ENCODE results near the gene NYAP1. TPM values are rescaled to one million over a fixed set of nuclear protein-coding genes. Genes with fewer than 3 reads are reported as not detected.
"Not testable (repeated sequence)": the region's sequence is repeated elsewhere in the genome, so short reads cannot be mapped to it uniquely, and the experiment has no call there.

Gene NYAP1
- total RNA-seq, 1 donor from 2014 or later, result 2.3 TPM

DNA sequence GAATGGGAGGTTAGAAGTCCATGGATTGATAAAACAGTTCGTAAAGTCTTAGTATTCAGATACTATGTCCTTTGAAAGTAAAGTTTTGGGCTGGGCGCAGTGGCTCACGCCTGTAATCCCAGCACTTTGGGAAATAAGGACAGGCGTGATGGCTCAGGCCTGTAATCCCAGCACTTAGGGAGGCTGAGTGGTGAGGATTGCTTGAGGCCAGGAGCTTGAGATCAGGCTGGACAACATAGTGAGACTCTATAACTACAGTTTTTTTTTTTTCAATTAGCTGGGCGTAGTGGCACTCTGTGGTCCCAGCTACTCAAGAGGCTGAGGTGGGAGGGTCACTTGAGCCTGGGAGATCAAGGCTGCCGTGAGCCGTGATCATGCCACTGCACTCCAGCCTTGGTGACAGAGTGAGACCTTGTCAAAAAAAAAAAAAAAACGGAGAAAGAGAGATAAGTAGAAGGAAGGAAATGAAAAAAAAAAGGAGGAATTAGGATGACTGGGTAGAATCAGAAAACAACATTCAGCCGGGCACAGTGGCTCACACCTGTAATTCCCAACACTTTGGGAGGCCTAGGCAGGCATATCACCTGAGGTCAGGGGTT lies 29.6 kb downstream of the NYAP1 start:
- DNase-seq, result no peak

DNA sequence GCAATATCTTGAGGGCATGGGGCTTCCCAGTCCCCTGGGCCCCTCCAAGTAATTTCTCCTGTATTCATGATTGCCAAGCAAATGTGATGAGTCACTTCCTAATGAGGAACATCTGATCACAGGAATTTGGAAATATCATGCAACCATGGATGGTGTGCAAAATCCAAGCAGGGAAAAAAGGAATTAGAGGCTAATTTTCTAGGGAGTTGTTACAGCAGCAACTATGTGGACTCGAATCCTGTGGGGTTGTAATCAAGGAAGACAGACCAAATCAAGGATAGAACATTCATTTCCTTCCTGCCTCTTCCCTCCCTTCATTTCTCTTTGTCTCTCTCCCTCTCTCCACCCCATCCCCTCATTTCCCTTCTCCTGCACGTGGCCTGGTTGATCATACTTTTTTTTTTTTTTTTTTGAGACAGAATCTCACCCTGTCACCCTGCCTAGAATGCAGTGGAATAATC lies 31.4 kb downstream of the NYAP1 start:
- peak; percentile 48 for DNase-seq

DNA sequence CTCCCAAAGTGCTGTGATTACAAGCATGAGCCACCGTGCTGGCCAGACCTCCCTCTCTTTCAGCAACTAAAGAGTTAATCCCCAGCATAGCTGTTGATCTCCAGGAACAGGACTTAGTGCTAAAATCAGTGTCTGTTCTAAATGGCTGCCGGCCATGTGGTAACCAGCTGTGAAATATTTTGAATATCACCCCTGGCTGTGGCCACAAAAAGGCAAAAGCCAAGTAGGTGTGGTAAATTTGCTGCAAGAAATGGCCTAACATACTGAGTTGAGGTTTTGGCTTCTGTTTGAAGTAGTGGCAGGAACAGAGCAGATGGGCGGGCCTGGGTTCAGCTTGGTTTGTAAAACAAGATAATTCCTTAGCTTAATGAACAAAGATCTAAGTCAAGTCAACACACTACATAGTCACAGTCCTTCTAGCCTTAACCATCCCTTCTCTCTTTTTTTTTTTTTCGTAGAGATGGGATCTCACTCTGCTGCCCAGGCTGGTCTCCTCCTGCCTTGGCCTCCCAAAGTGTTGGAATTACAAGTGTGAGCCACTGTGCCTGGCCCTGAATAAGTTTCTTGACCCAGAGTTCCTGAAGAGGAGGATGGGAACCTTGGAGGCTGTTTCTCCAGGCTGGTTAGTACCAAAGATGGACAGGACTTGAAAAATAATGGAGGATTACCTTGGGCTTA lies 32.5 kb downstream of the NYAP1 start:
- DNase-seq, result peak; percentile 78

DNA sequence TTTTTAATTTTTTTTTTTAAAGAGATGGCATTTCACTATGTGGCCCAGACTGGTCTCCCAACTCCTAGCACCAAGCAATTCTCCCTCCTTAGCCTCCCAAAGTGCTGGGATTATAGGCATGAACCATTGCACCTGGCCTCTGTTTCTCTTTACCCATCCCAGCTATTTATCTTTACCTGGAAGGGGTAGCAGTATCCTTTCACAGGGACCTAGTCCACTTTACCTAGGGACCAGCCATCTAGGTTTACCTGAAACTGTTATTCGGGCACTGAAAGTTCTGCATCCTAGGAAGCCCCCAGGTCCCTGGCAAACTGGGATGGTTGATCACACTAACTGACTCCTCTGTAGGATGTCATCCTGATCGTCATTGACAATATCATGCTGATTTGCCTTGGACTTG lies 33.6 kb downstream of the NYAP1 start:
- DNase-seq, result no peak

DNA sequence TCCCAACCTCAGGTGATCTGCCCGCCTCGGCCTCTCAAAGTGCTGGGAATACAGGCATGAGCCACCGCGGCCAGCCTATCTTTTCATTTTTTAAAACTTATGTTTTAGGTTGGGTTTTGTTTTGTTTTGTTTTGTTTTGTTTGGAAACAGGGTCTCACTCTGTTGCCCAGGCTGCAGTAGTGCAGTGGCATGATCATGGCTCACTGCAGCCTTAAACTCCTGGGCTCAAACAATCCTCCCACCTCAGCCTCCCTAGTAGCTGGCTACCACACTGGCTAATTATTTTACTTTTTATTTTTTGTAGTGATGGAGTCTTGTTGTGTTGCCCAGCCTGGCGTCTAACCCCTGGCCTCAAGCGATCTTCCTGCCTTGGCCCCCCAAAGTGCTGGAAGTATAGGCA lies 35.9 kb downstream of the NYAP1 start:
- no peak for DNase-seq

DNA sequence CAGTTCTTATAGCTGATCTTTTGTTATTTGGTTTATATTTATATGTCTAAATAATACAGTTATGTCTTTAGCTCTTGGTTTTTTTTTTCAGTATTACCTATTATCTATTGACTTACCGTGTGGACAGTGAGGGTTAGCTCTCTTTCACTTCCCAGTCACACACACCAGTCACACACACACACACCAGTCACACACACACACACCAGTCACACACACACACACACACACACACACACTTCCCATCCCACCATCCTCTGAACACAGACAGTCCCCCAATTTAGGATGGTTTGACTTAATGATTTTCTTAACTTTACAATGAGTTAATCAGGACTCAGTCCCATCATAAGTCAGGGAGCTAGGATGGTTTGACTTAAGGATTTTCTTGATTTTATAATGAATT lies 36.4 kb downstream of the NYAP1 start:
- DNase-seq, result no peak

DNA sequence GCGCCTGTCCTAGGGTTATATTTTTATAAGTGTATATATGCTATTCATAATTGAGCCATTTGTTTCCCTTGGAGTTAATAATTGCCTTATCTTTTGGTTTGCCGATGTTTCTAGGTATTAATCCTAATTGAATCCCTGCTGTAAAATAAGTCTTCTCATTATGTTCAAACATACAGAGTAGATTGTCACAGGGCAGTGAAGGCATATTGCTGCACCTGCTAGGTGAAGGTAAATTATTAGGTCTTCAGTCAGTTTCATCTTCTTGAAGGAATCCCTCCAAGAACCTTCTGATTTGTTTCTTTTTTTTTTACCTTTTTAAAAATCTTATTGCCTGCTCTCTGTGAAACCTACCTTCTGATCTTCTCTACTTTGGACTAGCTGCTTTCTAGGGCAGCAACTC lies 37.3 kb downstream of the NYAP1 start:
- no peak for DNase-seq

DNA sequence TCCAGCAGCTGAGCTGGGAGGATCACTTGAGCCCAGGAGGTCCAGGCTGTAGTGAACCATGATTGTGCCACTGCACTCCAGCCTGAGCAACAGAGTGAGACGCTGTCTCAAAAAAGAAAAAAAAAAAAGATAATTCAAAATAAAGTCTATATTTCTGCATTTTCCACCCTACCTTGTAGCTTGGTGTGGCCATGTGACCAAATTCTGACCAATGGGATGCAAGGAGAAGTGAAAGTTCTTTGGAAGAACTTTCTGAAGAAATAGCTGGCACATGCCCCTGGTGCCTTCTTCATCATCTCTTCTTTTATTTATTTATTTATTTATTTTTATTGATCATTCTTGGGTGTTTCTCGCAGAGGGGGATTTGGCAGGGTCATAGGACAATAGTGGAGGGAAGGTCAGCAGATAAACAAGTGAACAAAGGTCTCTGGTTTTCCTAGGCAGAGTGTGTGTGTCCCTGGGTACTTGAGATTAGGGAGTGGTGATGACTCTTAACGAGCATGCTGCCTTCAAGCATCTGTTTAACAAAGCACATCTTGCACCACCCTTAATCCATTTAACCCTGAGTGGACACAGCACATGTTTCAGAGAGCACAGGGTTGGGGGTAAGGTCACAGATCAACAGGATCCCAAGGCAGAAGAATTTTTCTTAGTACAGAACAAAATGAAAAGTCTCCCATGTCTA lies 38.3 kb downstream of the NYAP1 start:
- DNase-seq, result not testable (repeated sequence)

DNA sequence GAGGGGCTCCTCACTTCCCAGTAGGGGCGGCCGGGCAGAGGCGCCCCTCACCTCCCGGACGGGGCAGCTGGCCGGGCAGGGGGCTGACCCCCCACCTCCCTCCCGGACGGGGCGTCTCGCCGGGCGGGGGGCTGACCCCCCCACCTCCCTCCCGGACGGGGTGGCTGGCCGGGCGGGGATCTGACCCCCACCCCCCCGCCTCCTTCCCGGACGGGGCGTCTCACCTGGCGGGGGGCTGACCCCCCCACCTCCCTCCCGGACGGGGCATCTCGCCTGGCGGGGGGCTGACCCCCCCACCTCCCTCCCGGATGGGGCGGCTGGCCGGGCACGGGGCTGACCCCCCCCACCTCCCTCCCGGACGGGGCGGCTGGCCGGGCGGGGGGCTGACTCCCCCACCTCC lies 39.5 kb downstream of the NYAP1 start:
- DNase-seq, result not testable (repeated sequence)

DNA sequence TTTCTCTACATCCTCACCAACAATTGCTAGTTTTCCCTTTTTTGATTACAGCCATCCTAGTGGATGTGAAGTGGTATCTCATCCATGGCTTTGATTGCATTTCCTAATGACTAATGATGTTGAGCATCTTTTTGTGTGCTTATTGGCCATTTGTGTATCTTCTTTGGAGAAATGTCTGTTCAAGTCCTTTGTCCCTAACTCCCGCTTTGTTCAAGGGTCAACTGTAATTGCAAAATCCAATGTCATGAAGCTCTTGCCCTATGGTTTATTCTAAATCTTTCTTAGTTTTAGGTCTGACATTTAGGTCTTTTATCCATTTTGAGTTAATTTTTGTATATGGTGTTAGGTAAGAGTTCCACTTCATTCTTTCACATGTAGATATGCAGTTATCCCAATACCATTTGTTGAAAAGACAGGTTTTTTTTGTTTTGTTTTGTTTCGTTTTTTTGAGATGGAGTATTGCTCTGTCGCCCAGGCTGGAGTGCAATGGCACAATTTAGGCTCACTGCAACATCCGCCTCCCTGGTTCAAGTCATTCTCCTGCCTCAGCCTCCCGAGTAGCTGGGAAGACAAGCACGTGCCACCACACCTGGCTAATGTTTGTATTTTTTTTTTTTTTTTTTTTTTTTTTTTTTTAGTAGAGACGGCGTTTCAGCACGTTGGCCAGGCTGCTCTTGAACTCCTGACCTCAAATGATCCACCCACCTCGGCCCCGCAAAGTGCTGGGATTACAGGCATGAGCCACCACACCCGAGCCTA lies 44.6 kb downstream of the NYAP1 start:
- DNase-seq, result not testable (repeated sequence)

DNA sequence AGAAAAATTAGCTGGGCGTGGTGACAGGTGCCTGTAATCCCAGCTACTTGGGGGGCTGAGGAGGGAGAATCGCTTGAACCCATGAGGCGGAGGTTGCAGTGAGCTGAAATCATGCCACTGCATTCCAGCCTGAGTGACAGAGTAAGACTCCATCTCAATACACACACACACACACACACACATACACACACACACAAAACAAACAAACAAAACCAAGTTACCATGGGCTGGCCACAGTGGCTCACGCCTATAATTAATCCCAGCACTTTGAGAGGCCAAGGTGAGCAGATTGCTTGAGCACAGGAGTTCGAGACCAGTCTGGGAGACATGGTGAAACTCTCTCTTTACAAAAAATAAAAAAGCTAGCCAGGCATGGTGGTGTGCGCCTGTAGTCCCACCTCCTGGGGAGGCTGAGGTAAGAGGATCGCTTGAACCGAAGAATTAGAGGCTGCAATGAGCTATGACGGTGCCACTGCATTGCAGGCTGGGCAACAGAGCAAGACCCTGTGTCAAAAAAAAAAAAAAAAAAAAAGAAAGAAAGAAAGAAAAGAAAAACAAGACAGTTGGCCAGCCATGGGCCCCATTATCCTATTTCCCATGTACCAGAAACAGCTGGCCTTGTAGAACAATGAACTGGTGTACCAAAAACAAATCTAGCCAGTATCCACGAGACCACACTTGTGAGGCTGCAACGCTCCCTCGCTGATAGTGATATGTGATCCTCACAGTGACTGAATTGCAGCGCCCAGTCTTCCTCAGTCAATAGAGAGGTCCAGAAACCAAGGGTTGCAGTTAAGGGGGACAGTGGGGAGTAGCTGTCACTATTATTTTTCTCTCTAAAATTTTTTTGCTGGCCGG lies 48.7 kb downstream of the NYAP1 start:
- peak; percentile 15 for DNase-seq

DNA sequence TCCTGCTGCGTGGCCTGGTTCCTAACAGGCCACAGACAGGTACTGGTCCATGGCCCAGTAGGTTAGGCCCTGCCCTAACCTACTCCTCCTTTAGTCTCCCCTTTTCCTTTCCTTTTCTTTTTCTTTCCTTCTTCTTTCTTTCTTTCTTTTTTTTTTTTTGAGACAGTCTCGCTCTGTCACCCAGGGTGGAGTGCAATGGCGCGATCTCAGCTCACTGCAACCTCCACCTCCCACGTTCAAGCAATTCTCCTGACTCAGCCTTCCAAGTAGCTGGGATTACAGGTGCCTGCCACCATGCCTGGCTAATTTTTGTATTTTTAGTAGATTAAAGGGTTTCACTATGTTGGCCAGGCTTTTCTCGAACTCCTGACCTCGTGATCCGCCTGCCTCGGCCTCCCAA lies 52.3 kb downstream of the NYAP1 start:
- not testable (repeated sequence) for DNase-seq

DNA sequence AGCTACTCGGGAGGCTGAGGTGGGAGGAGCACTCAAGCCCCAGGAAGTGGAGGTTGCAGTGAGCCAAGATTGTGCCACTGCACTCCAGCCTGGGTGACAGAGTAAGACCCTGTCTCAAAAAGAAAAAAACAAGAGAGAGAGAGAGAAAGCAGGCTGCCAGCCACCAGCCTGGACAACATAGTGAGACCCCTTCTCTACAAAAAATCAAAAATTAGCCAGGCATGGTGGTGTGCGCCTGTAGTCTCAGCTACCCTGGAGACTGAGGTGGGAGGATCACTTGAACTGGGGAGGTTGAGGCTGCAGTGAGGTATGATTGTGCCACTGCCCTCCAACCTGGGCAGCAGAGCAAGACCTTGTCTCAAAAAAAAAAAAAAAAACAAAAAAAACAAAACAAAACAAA lies 53.0 kb downstream of the NYAP1 start:
- not testable (repeated sequence) for DNase-seq

DNA sequence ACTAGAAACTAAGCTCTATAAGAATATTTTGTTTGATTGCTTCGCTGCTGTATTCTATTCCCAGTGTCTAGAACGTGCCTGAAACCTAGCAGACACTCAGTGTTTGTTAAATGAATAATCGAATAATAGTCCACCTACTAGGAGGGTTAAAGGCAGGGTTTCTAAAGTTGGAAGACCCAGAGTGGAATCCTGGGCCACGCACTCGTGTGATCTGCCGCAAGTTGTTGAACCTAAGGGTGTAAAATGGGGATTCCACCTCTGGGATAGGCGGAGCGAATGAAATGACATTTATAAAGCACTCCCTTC lies 54.6 kb downstream of the NYAP1 start:
- DNase-seq, result no peak

DNA sequence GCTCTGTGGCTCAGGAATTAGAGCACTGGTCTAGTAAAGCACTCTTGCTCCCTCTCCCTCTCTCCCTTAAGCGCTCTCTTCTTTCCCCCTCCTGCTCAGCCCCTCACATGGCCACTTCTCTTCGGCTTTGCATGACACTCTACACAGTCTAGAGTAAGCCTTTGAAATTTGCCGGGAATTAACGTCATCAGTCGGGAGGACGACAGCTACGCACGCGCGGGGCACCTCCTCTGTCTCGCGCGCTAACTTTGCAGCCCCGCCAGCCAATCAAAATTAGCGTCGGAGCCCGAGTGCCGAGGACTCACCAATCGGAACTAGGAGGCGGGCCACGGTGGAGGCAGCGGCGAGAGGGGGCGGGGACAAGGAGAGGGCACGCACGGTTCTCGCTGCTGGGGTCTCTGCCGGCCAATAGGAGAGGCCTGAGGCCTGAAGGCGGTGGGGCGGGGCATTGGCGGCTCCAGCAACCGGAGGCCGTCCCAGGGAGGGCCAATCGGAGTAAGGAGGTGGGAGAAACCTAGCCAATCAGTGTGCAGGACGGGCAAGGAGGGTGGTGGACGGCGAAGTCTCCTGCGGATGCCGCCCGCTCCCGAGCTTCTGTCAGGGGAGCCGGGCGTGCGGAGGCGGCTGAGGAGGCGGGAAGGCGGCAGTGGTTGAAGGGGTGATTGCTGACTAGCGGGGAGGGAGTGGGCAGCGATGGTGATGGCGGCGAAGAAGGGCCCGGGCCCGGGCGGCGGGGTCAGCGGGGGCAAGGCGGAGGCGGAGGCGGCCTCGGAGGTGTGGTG lies 55.1 kb downstream of the NYAP1 start, which contains the start of gene AGFG2:
Gene AGFG2 (plus strand): TSS at position 550 of the 782 bp plus-strand sequence. CDS start 144 bp downstream, at position 694.
- DNase-seq, result peak; percentile 100

DNA sequence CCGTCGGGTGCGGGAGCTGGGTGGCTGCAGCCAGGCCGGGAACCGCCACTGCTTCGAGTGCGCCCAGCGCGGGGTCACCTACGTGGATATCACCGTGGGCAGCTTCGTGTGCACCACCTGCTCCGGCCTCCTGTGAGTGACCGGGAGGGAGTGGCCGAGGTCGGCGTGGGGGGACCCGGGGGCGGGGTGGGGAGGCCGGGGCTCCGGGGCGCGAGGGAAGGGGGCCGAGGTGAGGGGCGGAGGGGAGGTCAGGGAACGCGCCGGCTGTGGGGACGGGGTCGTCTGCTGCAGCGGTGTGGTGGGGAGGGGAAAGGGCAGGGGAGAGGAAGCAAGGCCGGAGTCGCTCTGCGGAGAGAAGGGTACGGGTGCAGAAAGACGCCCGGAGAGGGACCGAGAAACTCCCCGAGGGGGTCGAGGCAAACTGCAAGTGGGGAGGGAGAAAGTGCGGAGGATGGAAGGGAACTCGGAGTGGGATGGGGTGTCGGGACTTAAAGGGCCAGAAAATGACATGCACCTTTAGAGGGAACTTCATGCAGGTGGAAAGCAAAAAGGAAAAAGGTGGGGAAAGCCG lies 55.8 kb downstream of the NYAP1 start:
- no peak for DNase-seq

DNA sequence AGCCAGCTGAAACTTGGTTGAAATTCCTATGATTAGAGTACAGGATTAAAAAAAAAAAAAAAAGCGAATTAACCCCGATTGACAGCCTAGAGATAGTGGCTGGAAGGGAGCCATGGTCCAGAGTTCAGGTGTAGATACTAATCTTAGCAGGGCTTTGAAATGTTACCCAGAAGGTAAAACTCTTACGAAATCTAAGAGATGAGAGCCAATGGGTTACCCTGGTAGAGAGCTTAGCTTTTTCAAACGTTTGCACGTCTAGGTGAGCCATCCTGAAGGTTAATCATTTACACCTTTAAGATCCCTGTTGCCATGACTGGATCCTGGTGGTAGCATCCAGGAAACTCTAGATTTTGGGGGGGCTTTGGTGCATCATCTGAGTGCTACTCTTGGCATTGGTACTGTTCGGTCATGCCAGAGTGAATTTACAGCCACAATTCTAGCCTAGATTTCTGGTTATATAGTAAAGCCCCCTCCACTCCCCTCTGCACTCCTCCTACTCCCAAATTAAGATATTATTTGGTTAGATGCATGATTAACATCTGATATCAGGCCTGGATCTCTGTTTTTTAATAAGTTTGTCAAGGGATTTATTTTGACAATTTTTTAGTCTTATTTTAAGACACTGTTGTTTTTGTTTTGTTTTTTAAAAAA lies 56.5 kb downstream of the NYAP1 start:
- no peak for DNase-seq

DNA sequence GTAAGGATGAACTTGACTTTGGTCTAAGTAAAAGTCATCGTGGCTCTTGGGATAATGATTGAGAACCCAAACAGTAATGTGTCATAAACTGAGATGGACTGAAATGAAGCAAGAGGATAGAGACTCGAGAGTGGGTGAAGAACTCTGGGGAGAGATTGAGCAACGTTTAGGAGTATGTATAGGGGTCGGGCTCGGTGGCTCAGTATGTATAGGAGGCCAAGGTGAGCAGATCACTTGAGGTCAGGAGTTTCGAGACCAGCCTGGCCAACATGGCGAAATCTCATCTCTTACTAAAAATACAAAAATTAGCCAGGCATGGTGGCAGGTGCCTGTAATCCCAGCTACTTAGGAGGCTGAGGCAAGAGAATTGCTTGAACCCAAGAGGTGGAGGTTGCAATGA lies 57.6 kb downstream of the NYAP1 start:
- DNase-seq, result not testable (repeated sequence)

DNA sequence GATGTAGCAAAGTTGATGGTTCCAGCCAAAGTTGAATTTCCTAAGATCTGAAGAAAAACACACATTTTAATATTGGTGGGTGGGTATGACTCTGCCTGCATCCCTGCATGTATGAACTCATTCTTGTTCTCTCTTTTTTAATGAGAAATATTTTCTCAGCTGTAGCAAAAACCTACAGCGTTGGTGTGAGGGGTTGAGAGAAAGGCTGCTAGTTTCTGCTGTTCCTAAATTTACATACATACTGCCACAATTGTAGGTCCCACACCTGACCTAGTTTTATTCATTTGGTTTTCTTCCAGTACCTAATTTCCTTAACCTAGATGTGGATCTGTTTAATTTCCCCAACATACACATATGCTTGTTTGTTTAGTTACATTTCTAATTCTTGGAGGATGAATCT lies 59.9 kb downstream of the NYAP1 start:
- DNase-seq, result no peak

DNA sequence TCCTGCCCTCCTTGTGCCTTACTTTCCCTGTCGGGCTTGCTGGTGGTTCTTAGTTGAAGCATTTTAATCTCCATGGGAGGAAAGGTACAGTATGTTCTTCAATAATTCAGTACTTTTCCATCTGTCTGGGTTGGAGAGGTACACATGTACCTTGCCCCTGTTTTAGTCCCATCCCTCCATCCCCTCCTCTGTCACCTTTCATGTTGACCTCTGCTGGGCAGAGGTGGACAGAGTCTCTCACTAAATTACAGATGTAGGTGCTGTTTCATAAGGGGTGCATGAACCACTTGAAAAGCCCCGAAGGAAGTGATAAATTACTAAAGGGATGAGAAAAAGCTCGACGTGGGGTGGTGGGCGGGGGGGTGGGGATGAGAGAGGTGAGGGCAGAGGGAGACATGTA lies 60.7 kb downstream of the NYAP1 start:
- no peak for DNase-seq

Measured in tongue (tissue), 2 donors.